SH-SY5Y (cell line): ENCODE data around the gene OR10R2.

Experiments used
- GATA2 ChIP-seq: IDR thresholded peaks from 2 replicates; pipeline ENCODE4 v1.6.1; 2011; ENCODE audit warnings: mild to moderate bottlenecking, low read depth, low read length
- GATA3 ChIP-seq: IDR thresholded peaks from 2 replicates; pipeline ENCODE4 v1.6.1; 2011; ENCODE audit warnings: low read depth, mild to moderate bottlenecking, low read length, moderate library complexity

The OR10R2 gene

GRCh38 chr1:158509471-158510156, 37.6 kb downstream of the OR10R2 start:
- TF ChIP-seq GATA3 (no peak), GATA2 (no peak)

GRCh38 chr1:158516966-158517365, 44.9 kb downstream of the OR10R2 start:
- no peak for TF ChIP-seq GATA3
- TF ChIP-seq GATA2, result no peak

GRCh38 chr1:158520021-158520420, 48.0 kb downstream of the OR10R2 start:
- TF ChIP-seq GATA3, result no peak
- no peak for TF ChIP-seq GATA2

DNA sequence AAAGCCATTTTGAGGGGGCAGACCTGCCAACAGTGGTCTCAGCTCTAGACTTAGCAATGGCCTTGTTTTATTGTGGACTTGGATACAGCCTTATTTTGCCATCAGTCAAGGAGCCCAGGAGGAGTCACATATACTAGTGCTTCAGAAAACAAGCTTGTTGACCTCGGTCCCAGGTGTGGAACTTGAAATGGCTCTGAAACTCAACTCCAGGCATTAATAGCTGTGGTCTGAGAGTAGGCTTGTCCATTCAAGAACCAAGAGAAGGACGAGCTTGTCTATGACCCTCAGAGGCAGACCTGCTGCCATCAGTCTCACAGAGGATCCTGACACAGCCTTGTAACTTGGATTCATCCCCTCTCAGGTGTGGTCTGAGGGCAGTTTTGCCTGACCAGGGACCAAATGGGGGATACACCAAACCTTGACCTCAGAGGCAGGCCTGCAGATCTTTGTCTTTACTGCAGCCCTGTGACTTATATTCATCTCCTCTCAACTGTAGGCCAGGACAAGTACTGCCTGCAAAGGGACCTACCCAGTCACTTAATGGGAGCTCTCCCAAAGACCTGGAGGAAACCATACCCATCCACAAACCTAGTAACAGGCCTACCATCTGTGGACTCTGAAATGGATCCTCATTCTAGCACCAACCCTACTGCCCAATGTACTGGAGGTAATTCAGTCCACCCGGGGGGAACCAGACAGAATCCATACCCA, 49.1 kb downstream of the OR10R2 start:
- no peak for TF ChIP-seq GATA2
- no peak for TF ChIP-seq GATA3

DNA sequence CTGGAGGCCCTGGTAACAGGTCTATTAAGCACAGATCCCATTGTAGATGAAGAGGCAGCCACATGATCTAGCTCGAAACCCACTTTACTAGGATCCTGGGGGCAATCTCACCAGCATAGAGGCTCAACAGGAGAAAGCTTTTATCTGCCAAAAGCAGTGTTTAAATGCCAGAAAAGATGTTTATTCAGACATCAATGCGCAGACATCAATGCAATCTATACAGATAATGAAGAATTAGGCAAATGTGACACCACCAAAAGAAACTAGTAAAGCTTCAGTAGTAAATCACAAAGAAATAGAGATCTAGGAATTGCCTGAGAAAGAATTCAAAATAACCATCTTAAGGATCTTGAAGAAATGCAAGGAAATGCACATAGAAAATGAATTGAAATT, 49.6 kb downstream of the OR10R2 start:
- TF ChIP-seq GATA3, result no peak
- no peak for TF ChIP-seq GATA2

GRCh38 chr1:158527190-158527815, 55.3 kb downstream of the OR10R2 start:
- no peak for TF ChIP-seq GATA2
- no peak for TF ChIP-seq GATA3
